Measurements from ENCODE around the gene TTLL12.
"Not testable (repeated sequence)": the region's sequence is repeated elsewhere in the genome, so short reads cannot be mapped to it uniquely, and the experiment has no call there.

TTLL12 gene

GRCh38 chr22:43152003-43152356 lies 35.0 kb downstream of the TTLL12 start:
- DNase-seq: no peak

- DNase-seq: peak; percentile 75
Observed at GRCh38 chr22:43151251-43152002, 35.5 kb downstream of the TTLL12 start, which contains the start of gene TSPO. TSPO (plus strand) TSS chr22:43151559; CDS start chr22:43159239, 7,680 bp downstream.

GRCh38 chr22:43150731-43151206 lies 36.2 kb downstream of the TTLL12 start:
- no peak for DNase-seq

DNA sequence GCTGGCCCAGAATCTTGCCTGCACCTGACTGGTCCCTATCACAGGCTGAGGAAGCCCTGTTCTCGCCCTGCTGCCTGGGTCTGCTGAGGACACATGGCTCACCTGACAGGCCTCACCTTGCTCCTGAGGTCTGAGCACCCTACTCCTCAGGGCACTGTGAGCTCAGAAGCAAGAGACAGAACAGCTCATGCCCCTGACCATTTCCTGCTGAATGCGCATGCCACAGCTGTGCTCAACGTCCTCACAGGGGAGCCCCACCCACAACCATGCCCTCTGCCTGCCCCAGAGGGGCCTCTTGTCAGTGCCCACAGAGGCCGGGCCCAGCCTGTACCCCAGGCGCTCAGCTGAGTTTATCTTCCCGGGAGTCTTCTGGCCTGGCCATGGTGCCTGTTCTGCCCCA lies 38.4 kb downstream of the TTLL12 start:
- no peak for DNase-seq

GRCh38 chr22:43147821-43148220 lies 39.1 kb downstream of the TTLL12 start:
- DNase-seq: no peak

- DNase-seq: not testable (repeated sequence)
Observed at GRCh38 chr22:43146332-43146731, 40.6 kb downstream of the TTLL12 start.

DNA sequence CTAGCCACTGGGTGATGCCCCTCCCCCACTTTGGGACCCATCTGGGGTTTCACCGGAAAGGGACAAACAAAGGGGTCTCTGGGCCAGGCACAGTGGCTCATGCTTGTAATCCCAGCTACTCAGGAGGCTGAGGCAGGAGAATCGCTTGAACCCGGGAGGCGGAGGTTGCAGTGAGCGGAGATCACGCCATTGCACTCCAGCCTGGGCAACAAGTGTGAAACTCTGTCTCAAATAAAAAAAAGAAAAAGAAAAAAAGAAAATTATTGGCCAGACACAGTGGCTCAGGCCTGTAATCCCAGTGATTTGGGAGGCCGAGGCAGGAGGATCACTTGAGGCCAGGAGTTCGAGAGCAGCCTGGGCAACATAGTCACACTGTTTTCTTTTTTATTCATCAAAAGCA lies 41.6 kb downstream of the TTLL12 start:
- not testable (repeated sequence) for DNase-seq

DNA sequence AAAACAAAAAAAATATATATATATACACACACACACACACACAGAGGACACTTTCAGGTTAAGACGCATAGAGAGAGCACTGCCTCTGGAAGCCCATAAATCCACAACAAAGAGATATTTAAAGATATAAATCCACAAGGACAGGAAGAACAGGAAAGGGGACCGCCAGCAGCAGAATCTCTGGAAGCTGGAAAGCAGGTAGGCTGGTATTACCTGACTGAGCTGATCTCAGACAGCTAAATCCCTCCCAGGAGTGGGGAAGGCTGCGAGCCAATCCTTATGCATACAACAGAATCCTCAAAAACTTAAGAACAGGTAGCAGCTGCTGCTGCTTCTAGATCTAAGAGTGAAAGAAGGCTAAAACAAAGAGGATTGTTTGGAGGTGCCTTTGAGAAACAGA lies 42.0 kb downstream of the TTLL12 start:
- no peak for DNase-seq

DNA sequence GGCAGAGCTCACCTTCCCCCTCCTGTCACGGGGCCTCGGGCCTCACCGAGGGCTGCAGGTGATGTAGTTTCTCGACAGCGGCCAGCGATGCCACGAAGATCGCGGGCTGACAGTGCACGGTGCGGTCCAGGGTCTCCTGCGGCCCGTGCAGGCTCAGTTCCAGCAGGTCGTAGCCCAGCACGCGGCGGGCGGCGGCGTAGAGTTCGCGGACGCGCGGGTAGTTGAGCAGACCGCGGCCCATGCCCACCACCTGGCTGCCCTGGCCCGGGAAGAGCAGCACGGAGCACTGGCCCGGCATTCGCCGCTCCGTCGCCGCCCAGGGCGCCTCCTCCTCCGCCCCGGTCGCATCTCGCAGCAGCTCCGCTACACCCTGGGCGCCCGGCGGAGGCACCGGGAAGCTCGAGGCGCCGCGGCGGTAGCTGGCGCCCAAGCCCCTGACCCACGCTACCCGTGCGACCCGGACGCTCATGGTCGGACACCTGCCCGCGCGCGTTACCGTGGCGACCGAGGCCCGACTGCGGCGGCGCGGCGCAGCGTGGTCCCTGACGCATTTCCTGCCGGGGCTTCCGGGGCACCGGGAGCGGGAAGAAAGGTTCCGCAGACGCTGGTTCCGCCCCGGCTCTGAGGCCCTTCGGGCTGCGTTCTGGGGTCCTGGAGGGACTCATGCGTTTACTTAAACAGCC lies 43.9 kb downstream of the TTLL12 start, which contains the start of gene MCAT:
TSS of gene MCAT (minus strand) at position 519 of the 683 bp plus-strand sequence. CDS start at position 469, 50 bp downstream.
- peak; percentile 88 for DNase-seq

- DNase-seq: no peak
Observed at GRCh38 chr22:43136801-43137200, 50.1 kb downstream of the TTLL12 start.

DNA sequence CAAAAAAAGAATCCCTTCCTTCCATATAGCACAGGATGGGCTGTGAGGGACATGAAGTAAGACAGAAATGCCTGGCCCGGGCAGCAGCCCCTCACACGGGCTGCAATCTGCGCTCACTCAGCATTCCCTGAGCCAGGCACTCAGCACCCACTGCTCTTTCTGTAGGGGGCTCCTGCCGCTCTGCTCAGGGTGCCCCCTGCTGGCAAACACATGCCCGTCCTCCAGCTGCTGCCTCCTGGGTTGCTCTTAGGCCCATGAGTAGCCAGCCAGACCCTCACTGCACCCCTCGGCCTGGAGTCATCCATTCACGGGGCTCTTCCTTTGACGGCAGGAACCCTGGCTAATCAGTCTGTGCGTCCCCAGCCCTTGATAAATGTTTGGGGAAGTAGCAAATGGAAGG lies 50.7 kb downstream of the TTLL12 start:
- DNase-seq: peak; percentile 81

DNA sequence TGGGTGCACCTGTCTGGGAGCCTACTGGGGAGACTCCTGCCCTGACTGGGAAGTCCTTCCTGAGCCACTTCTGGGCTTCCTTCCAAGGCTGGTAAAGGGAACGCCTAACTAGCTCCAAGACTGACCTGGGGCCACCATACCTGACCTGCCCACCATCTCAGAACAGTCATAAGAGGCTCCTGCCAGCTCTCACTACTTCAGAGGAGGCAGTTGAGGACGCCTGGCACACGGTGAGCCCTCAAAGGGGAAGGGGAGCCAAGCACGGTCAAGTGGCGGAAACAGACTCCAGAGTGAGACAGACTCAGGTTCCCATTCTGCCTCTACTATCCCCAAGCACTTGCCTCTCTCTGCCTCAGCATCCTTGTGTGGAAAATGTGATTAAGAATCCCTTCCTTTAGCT lies 51.4 kb downstream of the TTLL12 start:
- DNase-seq: no peak

DNA sequence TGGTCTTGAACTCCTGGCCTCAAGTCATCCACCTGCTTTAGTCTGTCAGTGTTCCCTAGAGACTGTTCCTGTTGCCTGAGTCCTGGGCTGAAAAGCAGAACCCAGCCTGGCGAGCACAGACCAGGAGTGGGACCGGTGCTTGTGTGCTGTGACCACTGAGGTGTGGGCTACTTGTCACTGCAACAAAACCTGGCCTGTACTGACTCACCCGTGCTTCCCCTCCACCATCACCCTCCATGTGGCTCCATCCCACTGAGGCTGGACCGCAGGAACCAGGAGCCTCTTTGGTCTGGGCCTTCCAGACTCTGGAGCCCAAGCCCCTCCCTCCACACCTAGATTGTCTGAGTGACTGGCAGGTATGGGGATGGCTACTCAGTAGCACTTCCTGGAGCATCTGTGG lies 52.4 kb downstream of the TTLL12 start:
- no peak for DNase-seq

- no peak for DNase-seq
Observed at GRCh38 chr22:43133401-43133800, 53.5 kb downstream of the TTLL12 start.

DNA sequence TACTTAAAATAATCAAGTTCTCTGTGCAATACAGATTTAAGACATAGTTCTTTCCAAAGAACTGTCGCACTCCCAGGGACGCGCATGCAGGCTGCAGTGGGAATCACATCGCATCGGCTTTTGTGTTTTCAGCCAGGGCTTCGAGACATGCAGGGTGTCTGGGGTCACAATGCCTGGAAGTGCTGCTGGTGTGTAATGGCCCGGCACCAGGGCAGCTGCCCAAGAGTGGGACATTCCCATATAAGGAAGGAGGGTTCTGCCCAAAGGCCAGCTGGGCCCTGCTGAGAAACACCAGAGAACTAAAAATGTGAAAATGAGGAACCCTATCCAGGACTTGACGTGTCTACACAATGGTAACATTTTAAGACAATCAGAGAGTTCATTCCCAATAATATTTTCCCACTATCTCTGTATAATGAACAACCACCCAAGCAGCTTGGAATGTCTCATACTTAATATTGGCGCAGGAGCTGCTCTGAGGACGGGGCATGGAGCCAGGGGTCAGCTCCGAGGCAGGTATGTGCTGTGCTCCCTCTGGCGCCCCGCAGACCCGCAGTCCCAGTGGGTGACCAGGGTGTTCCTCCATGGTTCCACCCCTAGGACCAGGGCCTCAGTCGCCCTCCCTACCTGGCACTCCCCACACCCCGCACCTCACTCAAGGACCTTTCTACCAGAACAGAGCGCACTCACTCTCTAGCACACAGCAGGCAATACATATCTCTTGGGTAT lies 55.0 kb downstream of the TTLL12 start:
- no peak for DNase-seq

GRCh38 chr22:43129426-43130425 lies 57.2 kb downstream of the TTLL12 start:
- no peak for DNase-seq

DNA sequence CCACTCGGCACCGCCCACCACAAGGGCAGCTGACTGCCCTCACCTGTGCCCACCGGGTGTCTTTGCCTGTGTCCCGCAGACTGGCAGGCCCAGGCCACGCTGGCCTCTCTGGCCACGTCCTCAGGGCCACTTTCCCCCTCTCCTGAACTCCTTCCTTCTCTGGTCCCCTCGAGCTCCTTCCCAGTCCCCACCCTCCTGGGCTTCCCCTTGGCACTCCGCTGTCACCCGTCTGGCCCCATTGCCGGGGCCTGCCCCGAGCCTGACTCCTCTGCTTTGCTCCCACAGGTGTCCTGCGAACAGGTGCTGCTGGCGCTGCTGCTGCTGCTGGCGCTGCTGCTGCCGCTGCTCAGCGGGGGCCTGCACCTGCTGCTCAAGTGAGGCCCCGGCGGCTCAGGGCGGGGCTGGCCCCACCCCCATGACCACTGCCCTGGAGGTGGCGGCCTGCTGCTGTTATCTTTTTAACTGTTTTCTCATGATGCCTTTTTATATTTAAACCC lies 58.0 kb downstream of the TTLL12 start:
- DNase-seq: no peak

DNA sequence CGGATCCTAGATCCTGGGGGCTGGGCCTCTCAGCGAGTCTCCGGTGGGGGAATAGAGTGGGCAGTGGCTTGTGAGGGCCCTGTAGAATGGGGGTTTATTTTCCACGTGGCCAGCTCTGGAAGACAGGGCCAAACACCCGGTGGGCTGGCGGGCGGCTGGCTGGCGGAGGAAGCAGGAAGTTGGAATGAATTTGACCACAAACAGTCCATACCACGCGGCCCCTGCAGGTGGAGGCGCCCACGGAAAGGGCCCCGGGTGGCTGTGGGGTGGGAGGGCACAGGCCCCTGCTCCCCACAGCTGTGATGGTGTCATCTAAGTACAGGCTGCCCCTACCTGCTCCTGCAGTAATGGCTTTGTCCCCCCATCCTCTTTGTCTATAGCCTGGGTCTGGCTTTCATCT lies 58.8 kb downstream of the TTLL12 start:
- no peak for DNase-seq

DNA sequence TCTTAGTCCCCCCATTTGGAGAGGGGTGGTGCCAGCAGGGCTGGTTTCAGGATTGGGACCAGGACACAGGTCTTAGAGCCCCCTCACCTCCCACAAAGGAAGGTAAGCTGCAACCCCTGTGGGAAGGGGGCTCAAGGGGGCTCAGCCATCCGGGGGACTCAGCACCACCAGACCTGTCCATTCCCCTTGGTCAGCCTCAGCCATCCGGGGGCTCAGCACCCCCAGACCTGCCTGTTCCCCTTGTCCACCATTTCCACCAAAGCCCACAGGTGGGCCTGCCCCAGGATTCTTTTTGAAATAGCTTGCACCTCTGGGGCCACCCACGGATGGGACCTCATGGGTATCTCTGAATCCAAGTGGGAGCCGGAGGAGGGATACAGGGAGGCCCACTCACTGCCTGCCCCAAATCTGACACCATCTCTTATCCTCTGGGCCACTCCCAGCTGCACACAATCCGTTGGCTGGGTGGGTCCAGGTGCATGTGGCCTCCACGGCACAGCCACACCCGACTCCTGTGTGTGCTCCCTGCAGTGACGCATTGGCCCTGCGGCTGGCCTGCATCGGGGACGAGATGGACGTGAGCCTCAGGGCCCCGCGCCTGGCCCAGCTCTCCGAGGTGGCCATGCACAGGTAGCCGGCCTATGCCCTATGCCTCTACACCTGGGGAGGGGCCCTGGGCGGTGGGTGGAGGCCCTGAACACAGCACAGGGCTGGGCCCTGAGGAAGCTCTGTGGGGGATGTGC lies 59.6 kb downstream of the TTLL12 start:
- DNase-seq: no peak

- DNase-seq: peak; percentile 96
Observed at GRCh38 chr22:43126501-43127165, 60.3 kb downstream of the TTLL12 start.

Data from islet precursor cell (in vitro differentiated cells).